ENCODE measurements around the gene COG1. TPM values are rescaled to one million over a fixed set of nuclear protein-coding genes. Genes with fewer than 3 reads are reported as not detected.

Gene COG1
- total and polyA plus RNA-seq, 9 of the 15 experiments (the other 6 are each of a cell fraction or from before 2014, with no cell fraction given) = 9.5 to 26.8 (median 12.9) TPM

DNA sequence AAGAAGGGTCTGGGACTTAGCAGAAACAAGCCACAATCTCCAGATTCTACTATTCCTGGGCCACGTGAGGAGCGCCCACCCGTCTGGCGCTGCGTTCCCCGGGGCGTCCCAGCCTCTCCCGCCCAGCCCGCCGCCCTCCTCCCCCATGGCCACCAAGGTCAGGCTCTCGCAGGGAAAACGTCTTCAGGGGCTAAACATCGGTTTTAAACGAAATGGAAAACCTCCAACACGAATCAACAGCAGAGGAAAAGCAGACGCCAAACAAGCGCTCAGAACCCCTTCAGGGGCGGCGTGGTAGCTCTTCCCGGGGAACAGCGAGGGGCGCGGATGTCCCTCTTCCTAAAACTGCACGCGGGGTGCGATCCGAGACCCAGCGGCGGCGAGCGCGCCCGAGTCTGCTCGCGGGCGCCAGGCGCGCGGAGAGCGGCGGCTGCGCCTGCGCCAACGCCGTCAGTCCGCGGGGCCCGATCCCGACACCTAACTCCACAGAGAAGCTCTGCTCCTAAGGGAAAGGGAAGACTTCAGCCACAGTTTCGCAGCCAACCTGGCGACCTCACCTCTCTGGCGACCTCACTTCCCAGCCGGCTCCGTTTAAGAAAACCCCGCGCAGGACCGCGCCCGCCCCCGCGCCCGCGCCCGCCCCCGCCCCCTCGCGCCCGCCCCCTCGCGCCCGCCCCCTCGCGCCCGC lies 505 bp upstream of the COG1 start (continued):
- TF ChIP-seq, protein P1, sequence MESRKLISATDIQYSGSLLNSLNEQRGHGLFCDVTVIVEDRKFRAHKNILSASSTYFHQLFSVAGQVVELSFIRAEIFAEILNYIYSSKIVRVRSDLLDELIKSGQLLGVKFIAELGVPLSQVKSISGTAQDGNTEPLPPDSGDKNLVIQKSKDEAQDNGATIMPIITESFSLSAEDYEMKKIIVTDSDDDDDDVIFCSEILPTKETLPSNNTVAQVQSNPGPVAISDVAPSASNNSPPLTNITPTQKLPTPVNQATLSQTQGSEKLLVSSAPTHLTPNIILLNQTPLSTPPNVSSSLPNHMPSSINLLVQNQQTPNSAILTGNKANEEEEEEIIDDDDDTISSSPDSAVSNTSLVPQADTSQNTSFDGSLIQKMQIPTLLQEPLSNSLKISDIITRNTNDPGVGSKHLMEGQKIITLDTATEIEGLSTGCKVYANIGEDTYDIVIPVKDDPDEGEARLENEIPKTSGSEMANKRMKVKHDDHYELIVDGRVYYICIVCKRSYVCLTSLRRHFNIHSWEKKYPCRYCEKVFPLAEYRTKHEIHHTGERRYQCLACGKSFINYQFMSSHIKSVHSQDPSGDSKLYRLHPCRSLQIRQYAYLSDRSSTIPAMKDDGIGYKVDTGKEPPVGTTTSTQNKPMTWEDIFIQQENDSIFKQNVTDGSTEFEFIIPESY (CRISPR knock-in tag; IDR thresholded peaks at IDR 0.05) = no peak
- TF ChIP-seq SLC30A9 (CRISPR knock-in tag; IDR thresholded peaks at IDR 0.05) (no peak), DDX20 (tag; IDR thresholded peaks at IDR 0.05; ENCODE audit: low read depth) (no peak), ZC3H11A (IDR thresholded peaks at IDR 0.05; ENCODE audit: low read depth, low read length) (no peak), MXI1 (IDR thresholded peaks at IDR 0.05; ENCODE audit: low read depth, low read length) (no peak), MEF2D (tag; conservative IDR thresholded peaks at IDR 0.05; ENCODE audit: low read depth) (no peak), L3MBTL2 (IDR thresholded peaks at IDR 0.05) (peak; percentile 45; the same call in 1 of the 2 replicates), EP400 (IDR thresholded peaks at IDR 0.05) (0 out of 2 replicates have a peak, but pooled peaks have one; percentile 7), ASH1L (IDR thresholded peaks at IDR 0.05; ENCODE audit: borderline replicate concordance, low read depth, partially characterized antibody) (no peak), SOX6 (IDR thresholded peaks at IDR 0.05) (0 out of 2 replicates have a peak, but pooled peaks have one; percentile 8), TRIM28 (IDR thresholded peaks at IDR 0.05) (no peak; the same call in 1 of the 2 replicates), SP1 (CRISPR knock-in tag; IDR thresholded peaks at IDR 0.05) (no peak), NCOA6 (IDR thresholded peaks at IDR 0.05) (peak; percentile 92), ZFPM2 (CRISPR knock-in tag; IDR thresholded peaks at IDR 0.05) (no peak), NELFE (IDR thresholded peaks at IDR 0.05; ENCODE audit: insufficient read depth, insufficient read length) (no peak), ZNF507 (tag; conservative IDR thresholded peaks at IDR 0.05) (no peak), STAT5A (IDR thresholded peaks at IDR 0.05; ENCODE audit: borderline replicate concordance, low read length) (no peak)
- TF ChIP-seq, protein P2, sequence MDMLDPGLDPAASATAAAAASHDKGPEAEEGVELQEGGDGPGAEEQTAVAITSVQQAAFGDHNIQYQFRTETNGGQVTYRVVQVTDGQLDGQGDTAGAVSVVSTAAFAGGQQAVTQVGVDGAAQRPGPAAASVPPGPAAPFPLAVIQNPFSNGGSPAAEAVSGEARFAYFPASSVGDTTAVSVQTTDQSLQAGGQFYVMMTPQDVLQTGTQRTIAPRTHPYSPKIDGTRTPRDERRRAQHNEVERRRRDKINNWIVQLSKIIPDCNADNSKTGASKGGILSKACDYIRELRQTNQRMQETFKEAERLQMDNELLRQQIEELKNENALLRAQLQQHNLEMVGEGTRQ (CRISPR knock-in tag; IDR thresholded peaks at IDR 0.05) = 0 out of 2 replicates have a peak, but pooled peaks have one; percentile 8
- TF ChIP-seq, protein P3, sequence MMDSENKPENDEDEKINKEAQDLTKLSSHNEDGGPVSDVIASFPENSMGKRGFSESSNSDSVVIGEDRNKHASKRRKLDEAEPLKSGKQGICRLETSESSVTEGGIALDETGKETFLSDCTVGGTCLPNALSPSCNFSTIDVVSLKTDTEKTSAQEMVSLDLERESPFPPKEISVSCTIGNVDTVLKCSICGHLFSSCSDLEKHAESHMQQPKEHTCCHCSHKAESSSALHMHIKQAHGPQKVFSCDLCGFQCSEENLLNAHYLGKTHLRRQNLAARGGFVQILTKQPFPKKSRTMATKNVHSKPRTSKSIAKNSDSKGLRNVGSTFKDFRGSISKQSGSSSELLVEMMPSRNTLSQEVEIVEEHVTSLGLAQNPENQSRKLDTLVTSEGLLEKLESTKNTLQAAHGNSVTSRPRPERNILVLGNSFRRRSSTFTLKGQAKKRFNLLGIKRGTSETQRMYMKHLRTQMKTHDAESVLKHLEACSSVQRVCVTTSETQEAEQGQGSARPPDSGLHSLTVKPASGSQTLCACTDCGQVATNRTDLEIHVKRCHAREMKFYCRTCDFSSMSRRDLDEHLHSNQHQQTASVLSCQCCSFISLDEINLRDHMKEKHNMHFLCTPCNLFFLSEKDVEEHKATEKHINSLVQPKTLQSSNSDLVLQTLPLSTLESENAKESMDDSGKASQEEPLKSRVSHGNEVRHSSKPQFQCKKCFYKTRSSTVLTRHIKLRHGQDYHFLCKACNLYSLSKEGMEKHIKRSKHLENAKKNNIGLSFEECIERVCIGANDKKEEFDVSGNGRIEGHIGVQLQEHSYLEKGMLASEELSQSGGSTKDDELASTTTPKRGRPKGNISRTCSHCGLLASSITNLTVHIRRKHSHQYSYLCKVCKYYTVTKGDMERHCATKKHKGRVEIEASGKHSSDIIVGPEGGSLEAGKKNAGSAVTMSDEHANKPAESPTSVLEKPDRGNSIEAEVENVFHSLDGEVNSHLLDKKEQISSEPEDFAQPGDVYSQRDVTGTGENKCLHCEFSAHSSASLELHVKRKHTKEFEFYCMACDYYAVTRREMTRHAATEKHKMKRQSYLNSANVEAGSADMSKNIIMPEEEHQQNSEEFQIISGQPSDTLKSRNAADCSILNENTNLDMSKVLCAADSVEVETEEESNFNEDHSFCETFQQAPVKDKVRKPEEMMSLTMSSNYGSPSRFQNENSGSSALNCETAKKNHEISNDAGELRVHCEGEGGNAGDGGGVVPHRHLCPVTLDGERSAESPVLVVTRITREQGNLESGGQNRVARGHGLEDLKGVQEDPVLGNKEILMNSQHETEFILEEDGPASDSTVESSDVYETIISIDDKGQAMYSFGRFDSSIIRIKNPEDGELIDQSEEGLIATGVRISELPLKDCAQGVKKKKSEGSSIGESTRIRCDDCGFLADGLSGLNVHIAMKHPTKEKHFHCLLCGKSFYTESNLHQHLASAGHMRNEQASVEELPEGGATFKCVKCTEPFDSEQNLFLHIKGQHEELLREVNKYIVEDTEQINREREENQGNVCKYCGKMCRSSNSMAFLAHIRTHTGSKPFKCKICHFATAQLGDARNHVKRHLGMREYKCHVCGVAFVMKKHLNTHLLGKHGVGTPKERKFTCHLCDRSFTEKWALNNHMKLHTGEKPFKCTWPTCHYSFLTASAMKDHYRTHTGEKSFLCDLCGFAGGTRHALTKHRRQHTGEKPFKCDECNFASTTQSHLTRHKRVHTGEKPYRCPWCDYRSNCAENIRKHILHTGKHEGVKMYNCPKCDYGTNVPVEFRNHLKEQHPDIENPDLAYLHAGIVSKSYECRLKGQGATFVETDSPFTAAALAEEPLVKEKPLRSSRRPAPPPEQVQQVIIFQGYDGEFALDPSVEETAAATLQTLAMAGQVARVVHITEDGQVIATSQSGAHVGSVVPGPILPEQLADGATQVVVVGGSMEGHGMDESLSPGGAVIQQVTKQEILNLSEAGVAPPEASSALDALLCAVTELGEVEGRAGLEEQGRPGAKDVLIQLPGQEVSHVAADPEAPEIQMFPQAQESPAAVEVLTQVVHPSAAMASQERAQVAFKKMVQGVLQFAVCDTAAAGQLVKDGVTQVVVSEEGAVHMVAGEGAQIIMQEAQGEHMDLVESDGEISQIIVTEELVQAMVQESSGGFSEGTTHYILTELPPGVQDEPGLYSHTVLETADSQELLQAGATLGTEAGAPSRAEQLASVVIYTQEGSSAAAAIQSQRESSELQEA (IDR thresholded peaks at IDR 0.05; ENCODE audit: low read depth) = no peak

All from K562 (cell line).